MCF 10A (cell line): ENCODE results near the gene ITGA11. TPM values are rescaled to one million over a fixed set of nuclear protein-coding genes. Genes with fewer than 3 reads are reported as not detected.

Source experiments
- BruUV-seq: library from RNA; stranded (reverse); fragments of 400-500 nt; replicated peaks from 2 replicates; lab custom pipeline; 2021; lab: Mats Ljungman, UMichigan
- CTCF ChIA-PET: fragments of 300-600 bp; sonication (Branson Sonifier 250); formaldehyde crosslinking; extraction: SDS; loops from one replicate; lab custom pipeline; 2021; ENCODE audit warnings: antibody characterized with exemption, inconsistent platforms; lab: Yijun Ruan, JAX
- POLR2A ChIA-PET: fragments of 300-600, 350-650 bp; sonication (Branson Sonifier 250); formaldehyde crosslinking; extraction: SDS; loops from one replicate; lab custom pipeline; 2020; ENCODE audit warnings: antibody characterized with exemption, inconsistent platforms; lab: Yijun Ruan, JAX
- DNase-seq: peaks from one replicate; pipeline ENCODE4 v3.0.0-alpha.2; 2018; ENCODE audit not compliant: unreplicated experiment
- H3K27ac Mint-ChIP-seq: one replicate; pipeline ENCODE4 v1.8.0; 2022; ENCODE audit warnings: mild to moderate bottlenecking, low read depth, mixed read lengths; ENCODE audit not compliant: unreplicated experiment
- H3K27me3 Mint-ChIP-seq: one replicate; pipeline ENCODE4 v1.8.0; 2022; ENCODE audit warnings: mixed read lengths; ENCODE audit not compliant: insufficient read depth, unreplicated experiment
- H3K36me3 Mint-ChIP-seq: one replicate; pipeline ENCODE4 v1.8.0; 2022; ENCODE audit warnings: mild to moderate bottlenecking, moderate library complexity, mixed read lengths; ENCODE audit not compliant: insufficient read depth, unreplicated experiment
- H3K4me1 Mint-ChIP-seq: one replicate; pipeline ENCODE4 v1.8.0; 2022; ENCODE audit warnings: mixed read lengths; ENCODE audit not compliant: insufficient read depth, unreplicated experiment
- H3K4me3 Mint-ChIP-seq: one replicate; pipeline ENCODE4 v1.8.0; 2022; ENCODE audit warnings: mild to moderate bottlenecking, moderate library complexity, mixed read lengths; ENCODE audit not compliant: unreplicated experiment
- H3K9me3 Mint-ChIP-seq: one replicate; pipeline ENCODE4 v1.8.0; 2022; ENCODE audit warnings: mixed read lengths; ENCODE audit not compliant: unreplicated experiment
- CTCF ChIP-seq: fragments of 200-600 bp; IDR thresholded peaks from one replicate; pipeline ENCODE4 v1.8.0; 2022; ENCODE audit warnings: antibody characterized with exemption, mild to moderate bottlenecking; ENCODE audit not compliant: unreplicated experiment
- intact Hi-C: fragments of 100-400 bp; cut with micrococcal nuclease; formaldehyde crosslinking; loops from 2 replicates; pipeline ENCODE4 v1.14.1; 2022
- total RNA-seq: library from RNA; stranded (reverse); gene quantifications from 2 replicates; pipeline ENCODE4 v1.2.3, GENCODE V29; 2022

Gene ITGA11
- total RNA-seq, 1 experiment from 2014 or later, result 0.19 TPM

DNA sequence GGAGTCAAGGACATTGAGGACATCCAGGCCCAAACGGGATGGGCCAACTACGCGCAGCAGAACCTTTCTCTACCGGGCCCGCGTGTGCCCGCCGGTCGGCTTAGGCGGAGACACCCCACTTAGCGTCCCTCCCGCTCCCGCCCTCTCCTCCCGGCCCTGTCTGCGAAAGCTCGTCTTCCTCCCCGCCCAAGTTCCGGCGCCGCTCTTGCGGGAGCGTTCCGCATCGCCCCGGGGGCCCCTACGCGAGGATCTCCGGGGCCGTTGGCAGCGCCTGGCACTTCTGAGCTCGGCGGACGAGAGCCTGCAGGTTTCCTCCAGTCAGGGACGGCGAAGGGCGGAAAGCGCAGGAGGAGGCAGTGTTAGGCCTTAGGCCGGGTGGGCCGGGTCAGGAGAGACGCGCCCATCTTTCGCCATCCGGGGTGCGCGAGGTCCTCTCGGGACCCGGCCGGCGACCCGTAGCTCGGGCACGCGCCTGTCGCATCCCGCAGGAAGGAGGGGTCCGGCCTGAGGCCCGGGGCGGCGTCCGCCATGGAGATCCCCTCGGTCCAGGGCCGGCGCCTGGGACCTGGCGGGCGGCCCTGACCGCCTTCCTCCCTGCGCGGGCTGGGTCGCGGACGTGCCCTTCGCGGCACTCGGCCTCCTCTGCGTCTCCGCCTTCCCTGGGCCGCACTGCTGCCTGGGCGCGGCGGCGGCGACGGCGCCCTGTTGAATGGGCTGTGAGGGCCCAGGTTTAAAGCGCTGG lies 154.2 kb downstream of the ITGA11 start, which contains the start of gene FEM1B:
Gene FEM1B (plus strand): TSS at position 143 of the 742 bp plus-strand sequence. CDS start 673 bp downstream, outside the sequence.
- H3K27ac Mint-ChIP-seq, result peak within 1 kb of the TSS; percentile 99
- H3K4me1 Mint-ChIP-seq, result peaks cover 55% of the 10 kb centered on the region
- peak; percentile 92 for DNase-seq
- no peaks in the 10 kb centered on the region for H3K9me3 Mint-ChIP-seq
- peak within 1 kb of the TSS; percentile 85 for H3K4me3 Mint-ChIP-seq
- no TSS peak for BruUV-seq
- ChIA-PET POLR2A (interaction anchor here (0.6 to 16.2 kb wide), 25 partner anchors 7 to 1177 kb away, joined by 3 to 415 read pairs (median 4); partner anchors contain the start of gene CLN6), CTCF (interaction anchor here (3.2 kb wide), 1 partner anchor 25 kb away, joined by 16 read pairs; no protein-coding TSS in a partner anchor)
- H3K27me3 Mint-ChIP-seq, result no peaks in the 10 kb centered on the region
- intact Hi-C loops, result loop anchor here (1.0 kb wide), 2 partner anchors 20 to 24 kb away; no protein-coding TSS in a partner anchor
- TF ChIP-seq CTCF, result no peak
- H3K36me3 Mint-ChIP-seq, result peaks cover 6% of the 10 kb centered on the region

GRCh38 chr15:68277131-68277602 lies 154.8 kb downstream of the ITGA11 start:
- H3K27me3 Mint-ChIP-seq, result no peaks in the 10 kb centered on the region
- no peaks in the 10 kb centered on the region for H3K9me3 Mint-ChIP-seq
- ChIA-PET POLR2A (interaction anchor here (0.6 to 16.2 kb wide), 21 partner anchors 6 to 1027 kb away, joined by 3 to 415 read pairs (median 6); partner anchors contain the start of gene CLN6), CTCF (interaction anchor here (0.7 to 3.2 kb wide), 2 partner anchors 24 to 26 kb away, joined by 3 to 16 read pairs; no protein-coding TSS in a partner anchor)
- BruUV-seq, result no TSS peak
- peaks cover 6% of the 10 kb centered on the region for H3K36me3 Mint-ChIP-seq
- peak overlapping the region; percentile 85 for H3K4me3 Mint-ChIP-seq
- TF ChIP-seq CTCF, result no peak
- DNase-seq, result no peak
- H3K4me1 Mint-ChIP-seq, result peaks cover 59% of the 10 kb centered on the region
- H3K27ac Mint-ChIP-seq, result peak overlapping the region; percentile 99
- intact Hi-C loops, result loop anchor here (1.0 kb wide), 1 partner anchor 24 kb away; no protein-coding TSS in a partner anchor

DNA sequence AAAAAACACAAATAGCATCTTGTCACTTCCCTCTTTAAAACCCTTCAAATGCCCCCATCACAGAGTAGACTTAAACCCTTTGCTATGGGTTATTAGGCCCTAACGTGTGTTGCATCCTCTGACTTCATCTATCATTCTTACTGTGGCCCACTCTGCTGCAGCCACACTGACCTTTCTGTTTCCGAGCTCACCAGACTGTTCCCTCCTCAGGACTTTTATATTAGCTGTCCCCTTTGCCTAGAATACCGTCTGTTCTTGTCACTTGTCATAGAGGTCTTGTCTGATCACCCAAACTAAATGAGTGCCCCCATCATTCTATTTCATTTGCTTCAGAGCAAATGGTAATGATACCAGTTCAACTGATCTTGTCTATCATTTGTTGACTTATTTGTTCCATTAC lies 155.3 kb downstream of the ITGA11 start:
- H3K4me3 Mint-ChIP-seq, result peak overlapping the region; percentile 85
- BruUV-seq, result no TSS peak
- H3K27me3 Mint-ChIP-seq, result no peaks in the 10 kb centered on the region
- no peaks in the 10 kb centered on the region for H3K9me3 Mint-ChIP-seq
- H3K36me3 Mint-ChIP-seq, result peaks cover 6% of the 10 kb centered on the region
- no peak for TF ChIP-seq CTCF
- ChIA-PET CTCF (interaction anchor here (0.7 to 1.5 kb wide), 3 partner anchors 12 to 273 kb away, joined by 3 read pairs; no protein-coding TSS in a partner anchor), POLR2A (interaction anchor here (0.6 to 16.2 kb wide), 13 partner anchors 6 to 1028 kb away, joined by 3 to 415 read pairs (median 9); no protein-coding TSS in a partner anchor)
- intact Hi-C loops, result loop anchor here (1.0 kb wide), 1 partner anchor 23 kb away; no protein-coding TSS in a partner anchor
- DNase-seq, result no peak
- H3K27ac Mint-ChIP-seq, result peak overlapping the region; percentile 99
- peaks cover 59% of the 10 kb centered on the region for H3K4me1 Mint-ChIP-seq
